Measurements from ENCODE around the gene AADACL3.
"Not testable (repeated sequence)": the region's sequence is repeated elsewhere in the genome, so short reads cannot be mapped to it uniquely, and the experiment has no call there.

The AADACL3 gene

DNA sequence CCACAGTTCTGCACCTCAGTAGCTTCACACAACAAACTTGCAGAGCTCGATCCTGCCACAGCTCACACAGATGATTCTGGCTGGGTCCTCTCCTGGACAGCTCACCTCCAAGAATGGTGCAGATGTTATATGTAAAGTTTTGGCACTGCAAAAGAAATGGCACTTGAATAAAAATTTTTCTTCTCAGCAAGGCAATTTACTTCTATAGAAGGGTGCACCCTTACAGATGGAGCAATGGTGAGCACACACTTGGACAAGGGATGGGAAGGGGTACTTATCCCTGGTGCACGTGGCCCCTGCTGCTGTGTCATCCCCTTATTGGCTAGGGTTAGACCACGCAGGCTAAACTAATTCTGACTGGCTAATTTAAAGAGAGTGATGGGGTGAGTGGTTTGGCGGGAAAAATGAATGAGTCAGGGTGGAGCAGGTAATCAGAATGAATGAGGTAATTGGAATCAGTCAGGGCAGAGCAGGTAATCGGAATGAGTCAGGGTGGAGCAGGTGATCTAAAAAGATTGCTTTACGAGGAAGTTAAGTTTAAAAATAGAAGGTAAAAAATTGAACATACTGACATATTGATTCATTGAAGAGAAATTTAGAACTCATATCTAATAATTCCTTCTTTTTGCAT lies 12.0 kb upstream of the AADACL3 start:
- no peaks in the 10 kb centered on the region for H3K4me1 Mint-ChIP-seq
- no peak for DNase-seq (ENCODE audit: low spot score in 2 of 2)
- H3K36me3 Mint-ChIP-seq (ENCODE audit: insufficient read depth), result peaks cover 1% of the 10 kb centered on the region
- ATAC-seq (replicated peaks; ENCODE audit: extremely low read depth, poor library complexity, severe bottlenecking), result no peak
- peaks cover 6% of the 10 kb centered on the region for H3K9me3 Mint-ChIP-seq
- no peak overlapping the region for H3K27ac Mint-ChIP-seq (ENCODE audit: low read depth)
- H3K4me3 Mint-ChIP-seq, result no peak overlapping the region
- peaks cover 62% of the 10 kb centered on the region for H3K27me3 Mint-ChIP-seq

DNA sequence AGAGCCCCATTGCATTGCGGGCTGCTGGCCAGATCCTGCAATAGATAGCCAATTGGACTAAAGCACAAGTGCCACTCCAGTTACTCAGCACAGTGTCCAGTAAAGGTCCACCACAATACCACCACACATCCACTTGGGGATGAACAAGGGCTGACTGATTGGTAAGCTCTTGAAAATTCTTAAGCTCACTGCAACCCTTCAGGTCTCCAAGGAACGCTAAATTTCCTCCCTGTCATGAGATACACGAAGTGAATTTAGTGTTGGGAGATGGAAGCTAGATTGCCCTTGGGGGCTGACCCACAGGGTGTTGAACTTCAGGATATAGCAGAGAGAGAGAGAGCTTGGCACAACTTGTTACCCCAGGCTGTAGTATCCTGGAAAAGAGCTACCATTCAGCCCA lies 9.8 kb upstream of the AADACL3 start:
- H3K27ac Mint-ChIP-seq (ENCODE audit: low read depth), result no peak overlapping the region
- peaks cover 50% of the 10 kb centered on the region for H3K27me3 Mint-ChIP-seq
- no peak overlapping the region for H3K4me3 Mint-ChIP-seq
- ATAC-seq (replicated peaks; ENCODE audit: extremely low read depth, poor library complexity, severe bottlenecking) (no peak), DNase-seq (ENCODE audit: low spot score in 2 of 2) (no peak)
- peaks cover 6% of the 10 kb centered on the region for H3K9me3 Mint-ChIP-seq
- H3K4me1 Mint-ChIP-seq, result no peaks in the 10 kb centered on the region
- H3K36me3 Mint-ChIP-seq (ENCODE audit: insufficient read depth), result peaks cover 1% of the 10 kb centered on the region

DNA sequence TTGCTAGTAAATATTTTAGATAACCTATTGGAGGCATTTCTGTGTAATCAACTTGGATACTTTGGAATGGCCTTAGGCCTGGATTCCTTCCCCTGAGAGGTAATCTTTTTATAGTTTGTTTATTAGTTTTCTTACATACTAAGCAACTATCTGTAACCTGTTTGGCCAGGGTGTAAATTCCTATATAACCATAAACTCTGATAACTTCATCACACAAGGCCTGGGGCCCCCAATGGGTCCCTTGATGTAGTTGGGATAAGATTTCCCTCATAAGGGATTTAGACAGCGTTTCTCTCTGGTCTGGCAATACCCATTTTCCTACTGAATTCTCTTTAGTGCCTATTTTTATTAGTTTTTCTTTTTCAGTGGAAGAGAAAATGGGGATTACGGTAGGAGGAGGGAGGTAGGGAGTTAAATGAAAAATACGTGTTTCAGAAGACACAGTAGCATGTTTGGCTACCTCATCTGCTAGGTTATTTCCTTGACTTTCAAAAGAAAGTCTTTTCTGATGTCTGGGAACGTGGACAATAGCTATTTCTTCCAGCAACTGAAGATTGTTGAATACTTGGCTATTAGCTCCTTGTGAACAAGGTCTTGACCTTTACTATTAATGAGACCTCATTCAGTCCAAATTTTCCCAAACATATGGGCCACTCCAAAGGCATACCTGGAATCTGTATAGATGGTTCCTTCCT lies 7.4 kb upstream of the AADACL3 start:
- Mint-ChIP-seq H3K9me3 (peaks cover 6% of the 10 kb centered on the region), H3K27ac (ENCODE audit: low read depth) (no peak overlapping the region), H3K4me3 (no peak overlapping the region), H3K4me1 (no peaks in the 10 kb centered on the region), H3K27me3 (peaks cover 63% of the 10 kb centered on the region), H3K36me3 (ENCODE audit: insufficient read depth) (peaks cover 1% of the 10 kb centered on the region)
- ATAC-seq (replicated peaks; ENCODE audit: extremely low read depth, poor library complexity, severe bottlenecking) (no peak), DNase-seq (ENCODE audit: low spot score in 2 of 2) (no peak)

DNA sequence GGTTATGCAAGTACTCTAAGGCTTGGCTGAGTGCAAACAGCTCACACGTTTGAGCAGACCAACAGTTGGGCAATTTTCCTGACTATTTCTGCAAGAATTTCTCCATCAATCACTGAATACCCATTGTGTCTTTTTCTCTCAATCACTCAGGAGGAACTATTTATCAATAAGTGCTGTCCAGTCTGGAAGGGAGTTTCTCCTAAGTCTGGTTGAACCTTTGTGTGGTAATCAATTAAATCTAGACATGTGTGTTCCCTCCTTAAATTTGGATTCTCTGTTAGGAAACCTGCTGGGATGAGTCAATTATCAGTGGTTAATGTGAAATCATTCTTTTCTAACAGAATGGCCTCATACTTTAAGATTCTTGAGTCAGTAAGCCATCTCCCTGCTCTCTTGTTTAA lies 6.8 kb upstream of the AADACL3 start:
- Mint-ChIP-seq H3K27ac (ENCODE audit: low read depth) (no peak overlapping the region), H3K36me3 (ENCODE audit: insufficient read depth) (peaks cover 1% of the 10 kb centered on the region), H3K9me3 (peaks cover 2% of the 10 kb centered on the region), H3K4me3 (no peak overlapping the region), H3K27me3 (peaks cover 68% of the 10 kb centered on the region), H3K4me1 (no peaks in the 10 kb centered on the region)
- DNase-seq (ENCODE audit: low spot score in 2 of 2), result no peak
- no peak for ATAC-seq (replicated peaks; ENCODE audit: extremely low read depth, poor library complexity, severe bottlenecking)

DNA sequence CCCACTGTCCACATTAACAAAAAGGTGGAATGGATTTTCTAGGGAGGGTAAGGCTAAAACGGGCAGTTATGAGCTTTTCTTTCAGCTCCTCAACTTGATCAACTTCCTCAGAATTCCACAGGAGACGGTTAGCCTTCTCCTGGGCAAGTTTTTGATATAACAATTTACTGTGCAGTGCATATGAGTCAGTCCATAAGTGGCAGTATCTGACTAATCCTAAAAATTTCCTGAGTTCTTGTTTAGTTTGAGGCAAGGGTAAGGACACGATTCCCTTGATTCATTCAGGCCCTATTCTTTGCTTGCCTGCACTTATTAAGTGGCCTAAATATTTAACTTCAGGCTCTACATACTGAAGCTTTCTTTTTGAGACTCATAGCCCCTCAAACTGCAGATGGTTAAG lies 6.2 kb upstream of the AADACL3 start:
- ATAC-seq (replicated peaks; ENCODE audit: extremely low read depth, poor library complexity, severe bottlenecking) (no peak), DNase-seq (ENCODE audit: low spot score in 2 of 2) (no peak)
- Mint-ChIP-seq H3K36me3 (ENCODE audit: insufficient read depth) (peaks cover 1% of the 10 kb centered on the region), H3K9me3 (no peaks in the 10 kb centered on the region), H3K27ac (ENCODE audit: low read depth) (no peak overlapping the region), H3K4me1 (no peaks in the 10 kb centered on the region), H3K4me3 (no peak overlapping the region), H3K27me3 (peaks cover 73% of the 10 kb centered on the region)

DNA sequence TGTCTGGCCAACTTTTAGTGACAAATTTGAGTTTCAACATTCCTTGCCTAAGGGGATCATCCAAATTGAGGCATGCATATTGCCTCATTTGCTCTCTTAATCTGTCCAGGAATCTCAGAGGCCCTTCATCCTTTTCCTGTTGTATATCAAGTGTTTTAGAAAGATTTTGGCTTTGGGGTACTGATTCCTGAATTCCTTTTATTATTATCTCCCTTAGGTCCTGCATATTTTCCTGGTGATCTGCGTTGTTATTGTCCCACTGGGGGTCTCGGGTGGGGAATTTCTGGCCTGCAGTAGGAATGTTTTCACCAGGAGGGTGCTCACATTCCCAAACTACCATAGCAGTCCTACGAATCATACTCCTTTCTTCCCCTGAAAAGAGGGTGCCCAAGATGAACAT lies 4.4 kb upstream of the AADACL3 start:
- peaks cover 76% of the 10 kb centered on the region for H3K27me3 Mint-ChIP-seq

DNA sequence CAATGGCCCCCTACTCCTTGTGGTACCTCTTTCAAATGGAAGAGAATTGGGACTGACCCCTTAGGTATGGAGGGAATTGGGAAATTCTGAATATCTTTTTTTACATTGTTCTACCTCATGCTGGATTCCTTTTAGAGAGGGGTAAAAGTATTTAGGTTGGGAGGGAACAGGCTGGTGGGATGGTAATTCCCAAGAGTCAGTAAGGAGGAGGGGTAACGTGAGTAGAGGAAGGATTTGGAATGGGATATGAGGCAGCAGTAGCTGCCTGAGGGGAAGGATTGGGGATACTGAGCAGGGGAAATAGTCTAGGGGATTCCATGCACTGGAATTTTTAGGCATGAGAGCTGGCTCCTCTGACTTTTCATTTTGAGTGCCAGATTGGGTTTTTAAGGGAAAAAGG lies 3.8 kb upstream of the AADACL3 start:
- ATAC-seq (replicated peaks; ENCODE audit: extremely low read depth, poor library complexity, severe bottlenecking), result no peak
- Mint-ChIP-seq H3K4me3 (no peak overlapping the region), H3K36me3 (ENCODE audit: insufficient read depth) (no peaks in the 10 kb centered on the region), H3K27ac (ENCODE audit: low read depth) (no peak overlapping the region), H3K27me3 (peaks cover 76% of the 10 kb centered on the region), H3K9me3 (no peaks in the 10 kb centered on the region), H3K4me1 (no peaks in the 10 kb centered on the region)
- no peak for DNase-seq (ENCODE audit: low spot score in 2 of 2)

More for the DNA sequence above, 4.4 kb upstream of the AADACL3 start:
- ATAC-seq (replicated peaks; ENCODE audit: extremely low read depth, poor library complexity, severe bottlenecking) (no peak), DNase-seq (ENCODE audit: low spot score in 2 of 2) (no peak)
- Mint-ChIP-seq H3K4me1 (no peaks in the 10 kb centered on the region), H3K27ac (ENCODE audit: low read depth) (no peak overlapping the region), H3K9me3 (no peaks in the 10 kb centered on the region), H3K4me3 (no peak overlapping the region), H3K36me3 (ENCODE audit: insufficient read depth) (no peaks in the 10 kb centered on the region)

DNA sequence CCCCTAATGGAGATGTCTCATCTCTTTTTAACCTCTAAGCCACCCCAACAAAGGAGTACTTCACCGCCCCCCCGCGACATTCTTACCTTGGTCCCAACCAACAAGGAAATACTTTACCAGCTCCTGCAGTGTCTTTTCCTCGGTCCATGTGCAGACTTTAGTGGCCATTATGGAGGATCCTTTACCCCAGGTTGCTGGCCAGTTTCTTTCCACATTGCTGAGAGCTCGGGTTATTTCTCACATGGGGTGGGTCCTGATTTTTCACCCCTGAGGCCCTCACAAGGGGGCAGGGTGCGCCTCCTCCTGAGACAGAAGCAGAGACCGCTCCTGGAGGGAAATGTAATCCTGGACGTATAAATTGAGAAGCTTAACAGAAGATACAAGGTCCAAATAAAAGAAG lies 3.0 kb upstream of the AADACL3 start:
- ATAC-seq (replicated peaks; ENCODE audit: extremely low read depth, poor library complexity, severe bottlenecking) (no peak), DNase-seq (ENCODE audit: low spot score in 2 of 2) (no peak)
- H3K27me3 Mint-ChIP-seq, result peaks cover 77% of the 10 kb centered on the region
- no peak overlapping the region for H3K4me3 Mint-ChIP-seq
- no peaks in the 10 kb centered on the region for H3K4me1 Mint-ChIP-seq
- no peaks in the 10 kb centered on the region for H3K36me3 Mint-ChIP-seq (ENCODE audit: insufficient read depth)
- no peak overlapping the region for H3K27ac Mint-ChIP-seq (ENCODE audit: low read depth)
- H3K9me3 Mint-ChIP-seq, result no peaks in the 10 kb centered on the region

DNA sequence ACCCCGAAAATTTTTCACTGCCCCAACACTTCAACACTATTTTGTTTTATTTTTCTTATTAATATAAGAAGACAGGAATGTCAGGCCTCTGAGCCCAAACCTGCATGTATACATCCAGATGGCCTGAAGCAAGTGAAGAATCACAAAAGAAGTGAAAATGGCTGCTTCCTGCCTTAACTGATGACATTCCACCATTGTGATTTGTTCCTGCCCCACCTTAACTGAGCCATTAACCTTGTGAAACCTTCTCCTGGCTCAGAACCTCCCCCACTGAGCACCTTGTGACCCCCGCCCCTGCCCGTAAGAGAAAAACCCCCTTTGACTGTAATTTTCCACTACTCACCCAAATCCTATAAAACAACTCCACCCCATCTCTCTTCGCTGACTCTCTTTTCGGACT lies 2.3 kb upstream of the AADACL3 start:
- H3K9me3 Mint-ChIP-seq; ATAC-seq (replicated peaks; ENCODE audit: extremely low read depth, poor library complexity, severe bottlenecking); H3K27ac Mint-ChIP-seq (ENCODE audit: low read depth); H3K36me3 Mint-ChIP-seq (ENCODE audit: insufficient read depth); H3K4me3 Mint-ChIP-seq; H3K4me1 Mint-ChIP-seq; DNase-seq (ENCODE audit: low spot score in 2 of 2): not testable (repeated sequence)
- peaks cover 80% of the 10 kb centered on the region for H3K27me3 Mint-ChIP-seq

DNA sequence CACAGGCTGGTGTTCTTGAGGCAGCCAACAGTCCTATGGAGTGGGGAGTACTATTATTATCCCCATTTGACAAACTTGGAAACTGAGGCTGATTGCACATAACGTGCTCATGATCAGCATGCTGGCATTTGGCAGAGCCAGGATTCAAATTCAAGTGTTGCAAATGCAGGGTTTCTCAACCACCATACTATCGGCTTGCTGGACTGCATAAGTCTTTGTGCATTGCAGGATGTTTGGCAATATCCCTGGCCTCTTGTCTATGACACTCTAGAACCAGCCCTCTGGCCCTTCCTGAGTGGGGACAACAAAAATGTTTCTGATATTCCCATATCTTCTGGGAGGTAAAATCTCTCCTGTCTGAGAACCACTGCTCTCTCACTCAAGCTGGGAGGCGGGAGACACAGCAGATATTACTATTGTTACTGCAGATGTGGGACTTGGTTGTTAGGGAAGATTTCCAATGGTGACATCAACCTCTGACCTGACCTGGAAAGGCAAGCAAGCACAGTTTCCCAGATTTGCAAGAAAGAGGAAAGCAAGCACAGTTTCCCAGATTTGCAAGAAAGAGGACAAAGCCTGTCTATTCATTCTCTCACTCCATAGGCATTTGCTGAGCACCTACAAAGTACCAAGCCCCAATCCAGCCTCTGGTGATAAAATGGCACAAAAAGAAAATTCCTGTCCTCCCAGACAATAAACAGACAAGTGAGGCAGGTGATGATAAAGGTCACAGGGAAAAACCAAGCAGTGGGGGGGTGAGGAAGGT lies 1.0 kb upstream of the AADACL3 start:
- no peak overlapping the region for H3K4me3 Mint-ChIP-seq
- no peak for DNase-seq (ENCODE audit: low spot score in 2 of 2)
- H3K9me3 Mint-ChIP-seq, result no peaks in the 10 kb centered on the region
- no peaks in the 10 kb centered on the region for H3K36me3 Mint-ChIP-seq (ENCODE audit: insufficient read depth)
- ATAC-seq (replicated peaks; ENCODE audit: extremely low read depth, poor library complexity, severe bottlenecking), result no peak
- peaks cover 91% of the 10 kb centered on the region for H3K27me3 Mint-ChIP-seq
- H3K27ac Mint-ChIP-seq (ENCODE audit: low read depth), result no peak overlapping the region
- H3K4me1 Mint-ChIP-seq, result no peaks in the 10 kb centered on the region

DNA sequence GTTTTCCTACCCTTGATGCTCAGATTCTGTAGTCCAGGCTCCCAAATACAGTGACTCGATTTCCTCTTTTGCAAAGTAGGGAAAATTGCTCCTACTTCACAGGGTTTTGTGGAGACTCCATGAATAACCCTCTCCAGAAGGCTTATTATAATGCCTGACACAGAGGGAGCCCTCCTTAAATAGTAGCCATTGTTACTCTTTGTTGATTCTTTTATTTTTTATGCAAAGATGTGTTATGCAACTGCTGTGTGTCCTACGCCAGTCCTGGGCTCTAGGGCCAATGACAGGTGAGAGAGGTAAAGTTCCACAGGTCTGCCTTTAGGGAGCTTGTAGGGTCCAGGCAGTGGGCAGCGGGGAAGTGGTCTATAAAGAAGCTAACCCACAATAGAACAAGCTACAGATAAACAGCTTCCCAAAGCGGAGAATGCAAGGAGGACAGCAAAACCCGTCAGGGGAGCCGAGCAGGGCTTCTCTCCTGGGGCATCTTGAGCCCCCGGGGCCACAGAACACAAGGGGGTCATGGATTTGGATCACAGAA lies 1.5 kb downstream of the AADACL3 start:
- DNase-seq (ENCODE audit: low spot score in 2 of 2) (no peak), ATAC-seq (replicated peaks; ENCODE audit: extremely low read depth, poor library complexity, severe bottlenecking) (no peak)
- H3K27me3 Mint-ChIP-seq, result peaks cover 88% of the 10 kb centered on the region
- no peaks in the 10 kb centered on the region for H3K4me1 Mint-ChIP-seq
- H3K36me3 Mint-ChIP-seq (ENCODE audit: insufficient read depth), result no peaks in the 10 kb centered on the region
- H3K4me3 Mint-ChIP-seq, result no peak overlapping the region
- H3K9me3 Mint-ChIP-seq, result no peaks in the 10 kb centered on the region
- no peak overlapping the region for H3K27ac Mint-ChIP-seq (ENCODE audit: low read depth)

DNA sequence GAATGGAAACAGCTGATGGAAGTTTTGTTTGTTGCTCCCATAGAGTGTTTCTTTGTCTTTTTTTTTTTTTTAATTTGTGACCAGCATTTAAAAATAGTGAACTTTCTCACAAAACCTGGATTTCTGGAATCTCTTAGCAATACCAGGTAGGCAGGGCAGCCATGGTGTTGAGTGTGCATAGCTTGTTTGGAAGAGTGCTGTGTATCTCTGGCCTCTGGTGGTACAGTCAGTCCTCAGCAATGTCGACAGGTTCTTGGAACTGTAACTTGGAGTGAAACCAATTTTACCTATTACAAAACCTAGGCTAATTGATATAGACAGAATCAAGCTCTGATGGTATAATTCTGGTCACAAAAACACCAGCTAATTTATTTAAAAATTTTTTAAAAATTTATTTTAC lies 6.7 kb downstream of the AADACL3 start:
- no peak overlapping the region for H3K4me3 Mint-ChIP-seq
- no peaks in the 10 kb centered on the region for H3K9me3 Mint-ChIP-seq
- peaks cover 64% of the 10 kb centered on the region for H3K27me3 Mint-ChIP-seq
- H3K4me1 Mint-ChIP-seq, result no peaks in the 10 kb centered on the region
- no peak for ATAC-seq (replicated peaks; ENCODE audit: extremely low read depth, poor library complexity, severe bottlenecking)
- H3K27ac Mint-ChIP-seq (ENCODE audit: low read depth), result no peak overlapping the region
- no peaks in the 10 kb centered on the region for H3K36me3 Mint-ChIP-seq (ENCODE audit: insufficient read depth)
- no peak for DNase-seq (ENCODE audit: low spot score in 2 of 2)

DNA sequence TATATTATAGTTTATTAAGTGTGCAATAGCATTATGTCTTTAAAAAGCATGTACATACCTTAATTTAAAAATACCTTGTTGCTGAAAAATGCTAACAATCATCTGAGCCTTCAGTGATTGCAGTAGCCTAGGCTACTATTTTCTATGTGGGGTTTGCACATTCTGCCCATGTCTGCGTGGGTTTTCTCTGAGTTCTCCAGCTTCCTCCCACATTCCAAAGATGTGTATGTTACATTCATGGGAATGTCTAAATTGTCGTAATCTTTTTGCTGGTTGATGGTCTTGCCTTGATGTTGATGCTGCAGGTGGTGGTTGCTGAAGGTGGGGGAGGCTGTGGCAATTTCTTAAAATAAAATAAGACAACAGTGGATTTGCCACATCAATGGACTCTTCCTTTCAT lies 12.5 kb downstream of the AADACL3 start:
- DNase-seq (ENCODE audit: low spot score in 2 of 2) (no peak), ATAC-seq (replicated peaks; ENCODE audit: extremely low read depth, poor library complexity, severe bottlenecking) (no peak)
- Mint-ChIP-seq H3K4me1 (no peaks in the 10 kb centered on the region), H3K9me3 (peaks cover 5% of the 10 kb centered on the region), H3K27ac (ENCODE audit: low read depth) (no peak overlapping the region), H3K4me3 (no peak overlapping the region), H3K36me3 (ENCODE audit: insufficient read depth) (no peaks in the 10 kb centered on the region), H3K27me3 (peaks cover 75% of the 10 kb centered on the region)
